ENCODE measurements around the gene MED25. TPM values are rescaled to one million over a fixed set of nuclear protein-coding genes. Genes with fewer than 3 reads are reported as not detected.
A peak's percentile ranks its signal among the peaks of the same experiment; 100 is the strongest.

Gene MED25
- total and polyA plus RNA-seq, 2 of the 8 experiments (the other 6 are each of a cell fraction or from before 2014, with no cell fraction given) = 21.6 to 71.4 TPM

- H4K8ac ChIP-seq (ENCODE audit: extremely low read depth, insufficient read depth, low read length) = no peak overlapping the region
- no peak for FAIRE-seq
- H2AFZ ChIP-seq (ENCODE audit: low read length) = no peak overlapping the region
- no peak overlapping the region for H3K18ac ChIP-seq (ENCODE audit: extremely low read depth, low read length)
- ChIA-PET CTCF (ENCODE audit: partially characterized antibody) (no interaction called here), POLR2A (ENCODE audit: partially characterized antibody) (interaction anchor here (1.0 to 1.5 kb wide), 3 partner anchors 10 to 18 kb away, joined by 3 to 6 read pairs (median 4); no protein-coding TSS in a partner anchor)
- no peaks in the 10 kb centered on the region; a peak in 1 of 8 replicates for H3K36me3 ChIP-seq (ENCODE audit: control insufficient read depth in 2 of 4, insufficient read depth in 4 of 4, low read length in 3 of 4)
- H4K91ac ChIP-seq (replicated peaks; ENCODE audit: insufficient read length, low read length) = no peak overlapping the region
- no peak overlapping the region for H2BK120ac ChIP-seq (replicated peaks; ENCODE audit: low read depth, low read length)
- H3K56ac ChIP-seq (replicated peaks; ENCODE audit: insufficient read length, low read depth, low read length) = no peak overlapping the region
- H4K5ac ChIP-seq (ENCODE audit: insufficient read length, low read depth, low read length) = no peak overlapping the region
- H3K79me1 ChIP-seq (ENCODE audit: low read depth, low read length) = peaks cover 12% of the 10 kb centered on the region
- no peak for DNase-seq (ENCODE audit: low read depth in 1 of 2, low spot score in 2 of 2)
- 96% methylated on average over 6 of the region's 29 CpGs; no CpG with 5 or more reads in 1 of the 2 experiments for WGBS, 2 experiments (ENCODE audit: extremely low coverage in 1 of 2, insufficient coverage in 1 of 2, insufficient read length in 1 of 2, insufficient replicate concordance in 2 of 2, low coverage in 1 of 2, low lambda C conversion rate in 2 of 2, missing lambda C conversion rate in 1 of 2)
- no peak overlapping the region for H3K23ac ChIP-seq (ENCODE audit: insufficient read length)
- no peak overlapping the region for H2BK15ac ChIP-seq (ENCODE audit: low read length)
- H3K9me3 ChIP-seq (ENCODE audit: insufficient read depth in 2 of 2, low read depth in 1 of 2, low read length in 1 of 2) = no peaks in the 10 kb centered on the region
- H3K4me1 ChIP-seq (replicated peaks in 1 of 4; ENCODE audit: control insufficient read depth in 3 of 4, insufficient read depth in 4 of 4, low read length in 3 of 4) = peaks cover 0 to 8% (median 6%) of the 10 kb centered on the region in 4 experiments; a peak in 5 of 7 replicates
- H3K4me2 ChIP-seq (ENCODE audit: insufficient read depth in 1 of 2, low read depth in 2 of 2, low read length in 2 of 2) = no peak overlapping the region
- no peak overlapping the region for H2BK5ac ChIP-seq (ENCODE audit: low read depth, low read length)
- H2AK5ac ChIP-seq (ENCODE audit: low read depth, low read length) = no peak overlapping the region
- H2BK20ac ChIP-seq (ENCODE audit: low read length) = no peak overlapping the region
- no peak overlapping the region for H3K4ac ChIP-seq (replicated peaks; ENCODE audit: insufficient read length, low read depth, low read length)
- H4K20me1 ChIP-seq (replicated peaks in 1 of 2; ENCODE audit: control insufficient read depth in 1 of 2, insufficient read depth in 2 of 2, low read length in 2 of 2) = no peaks in the 10 kb centered on the region
- H3K79me2 ChIP-seq (ENCODE audit: control insufficient read depth in 1 of 2, insufficient read depth in 2 of 2, low read length in 2 of 2) = peaks cover 0 to 18% of the 10 kb centered on the region in 2 experiments; a peak in 2 of 4 replicates
- H3K9ac ChIP-seq (replicated peaks in 1 of 4; ENCODE audit: extremely low read depth in 1 of 4, low read depth in 3 of 4, low read length in 3 of 4) = no peak overlapping the region
- H3K27me3 ChIP-seq (replicated peaks in 1 of 4; ENCODE audit: control insufficient read depth in 3 of 4, extremely low read depth in 1 of 4, insufficient read depth in 3 of 4, low read length in 3 of 4) = no peaks in the 10 kb centered on the region
- H2BK12ac ChIP-seq (ENCODE audit: low read depth, low read length) = no peak overlapping the region
- no peak overlapping the region for H3K27ac ChIP-seq (ENCODE audit: low read depth, low read length)
- no peak overlapping the region for H3K4me3 ChIP-seq (ENCODE audit: extremely low read depth in 1 of 4, insufficient read depth in 2 of 4, low read depth in 3 of 4, low read length in 4 of 4)
- peaks cover 17% of the 10 kb centered on the region for H3K23me2 ChIP-seq (ENCODE audit: low read depth, low read length)
- no peak overlapping the region for H3K14ac ChIP-seq (ENCODE audit: insufficient read length)
- no peak for TF ChIP-seq MAX (IDR thresholded peaks at IDR 0.05)
- peak in 1 of 2 experiments; percentile 11; a peak in 1 of 3 replicates for TF ChIP-seq POLR2A (IDR thresholded peaks at IDR 0.05; ENCODE audit: control extremely low read depth in 1 of 2, low read depth in 2 of 2, low read length in 2 of 2)
These were observed 55.0 kb downstream of the MED25 start for GRCh38 chr19:49873129-49873521.
